CMK (cell line): ENCODE results near the gene PPP1R37.

Experiments
- DNase-seq: peaks from one replicate; pipeline ENCODE4 v3.0.0-alpha.2; 2010; ENCODE audit warnings: low read depth

Gene PPP1R37

DNA sequence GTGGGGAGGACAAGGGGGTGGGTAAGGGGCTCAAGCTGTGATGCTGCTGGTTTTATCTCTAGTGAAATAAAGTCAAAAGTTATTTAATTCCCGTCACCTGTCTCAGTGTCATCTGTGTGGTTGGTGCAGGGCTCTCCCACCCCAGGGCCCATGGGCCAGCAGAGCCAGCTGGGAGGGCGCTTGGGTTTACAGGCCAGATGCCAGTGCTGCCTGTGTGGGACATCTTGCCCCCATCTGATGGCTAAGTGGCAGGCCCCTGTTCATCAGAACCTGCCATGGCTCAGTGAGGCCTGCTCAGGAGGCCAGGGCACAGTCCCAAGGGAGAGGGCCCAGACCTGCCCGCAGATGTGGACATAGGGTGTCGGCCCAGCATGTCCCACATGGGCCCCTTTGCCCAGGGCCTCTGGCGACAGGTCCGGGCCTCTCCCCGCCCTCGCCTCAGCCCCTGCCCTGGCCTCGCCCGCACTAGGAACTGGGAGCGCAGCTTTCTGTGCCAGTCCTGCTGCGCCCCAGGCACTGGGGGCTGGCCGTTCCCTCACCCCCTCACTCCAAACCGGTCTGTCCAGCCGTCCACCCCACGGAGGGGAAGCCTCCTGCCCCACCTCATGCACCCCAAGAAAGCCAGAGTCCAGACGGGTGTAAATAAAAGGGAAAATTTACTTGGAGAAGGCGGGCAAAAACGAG lies 22.0 kb upstream of the PPP1R37 start:
- no peak for DNase-seq

DNA sequence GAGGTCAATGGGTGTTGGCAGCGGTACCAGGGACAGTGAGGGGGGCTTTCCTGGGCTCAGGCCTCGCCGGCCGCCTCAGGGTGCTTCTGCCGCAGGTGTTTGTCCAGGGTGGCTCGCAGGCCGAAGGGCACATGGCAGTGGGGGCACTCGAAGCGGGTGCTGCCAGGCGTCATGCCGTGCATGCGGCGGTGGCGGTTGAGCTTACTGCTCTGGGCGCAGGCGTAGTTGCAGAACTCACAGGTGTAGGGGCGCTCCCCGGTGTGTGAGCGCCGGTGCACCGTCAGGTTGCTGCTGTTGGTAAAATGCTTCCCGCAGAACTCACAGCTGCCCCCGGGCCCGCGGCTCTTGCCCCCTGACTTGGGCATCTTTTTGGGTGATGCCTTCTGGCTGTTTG lies 21.4 kb upstream of the PPP1R37 start:
- no peak for DNase-seq

DNA sequence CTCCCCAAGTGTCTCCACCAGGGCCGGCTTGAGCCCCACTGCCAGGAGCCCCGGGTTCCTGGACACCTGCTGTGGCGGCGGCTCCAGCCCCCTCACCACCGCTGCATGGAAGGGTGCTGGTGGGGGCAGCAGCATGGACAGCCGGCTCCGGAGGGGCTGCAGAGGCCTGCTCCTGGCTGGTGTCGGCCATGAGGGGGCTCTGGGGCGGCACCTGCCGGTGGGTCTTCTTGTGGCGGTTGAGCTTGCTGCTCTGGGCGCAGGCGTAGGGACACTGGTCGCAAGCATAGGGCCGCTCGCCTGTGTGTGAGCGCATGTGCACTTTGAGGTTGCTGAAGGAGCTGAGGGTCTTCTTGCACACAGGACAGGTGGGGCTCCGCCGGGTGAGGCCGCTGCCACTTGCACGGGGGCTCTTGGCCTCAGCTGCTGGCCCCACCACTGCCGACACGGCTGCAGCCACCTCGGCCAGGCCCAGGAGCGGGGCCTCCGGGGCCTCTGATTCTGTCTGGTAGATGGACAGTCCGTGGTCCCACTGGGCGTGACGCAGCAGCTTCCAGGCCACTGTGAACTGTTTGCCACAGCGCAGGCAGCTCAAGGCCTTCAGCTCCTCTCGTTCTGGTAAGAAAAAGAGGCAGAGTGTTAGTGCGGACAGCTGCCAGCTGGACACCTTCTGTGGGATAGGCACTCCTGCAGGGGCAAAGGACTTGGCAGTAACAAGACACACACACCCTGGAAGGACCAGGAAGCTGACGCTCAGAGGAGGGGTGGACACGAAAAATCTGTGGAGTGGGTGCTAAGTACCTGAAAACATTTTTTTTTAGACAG lies 20.8 kb upstream of the PPP1R37 start:
- no peak for DNase-seq

DNA sequence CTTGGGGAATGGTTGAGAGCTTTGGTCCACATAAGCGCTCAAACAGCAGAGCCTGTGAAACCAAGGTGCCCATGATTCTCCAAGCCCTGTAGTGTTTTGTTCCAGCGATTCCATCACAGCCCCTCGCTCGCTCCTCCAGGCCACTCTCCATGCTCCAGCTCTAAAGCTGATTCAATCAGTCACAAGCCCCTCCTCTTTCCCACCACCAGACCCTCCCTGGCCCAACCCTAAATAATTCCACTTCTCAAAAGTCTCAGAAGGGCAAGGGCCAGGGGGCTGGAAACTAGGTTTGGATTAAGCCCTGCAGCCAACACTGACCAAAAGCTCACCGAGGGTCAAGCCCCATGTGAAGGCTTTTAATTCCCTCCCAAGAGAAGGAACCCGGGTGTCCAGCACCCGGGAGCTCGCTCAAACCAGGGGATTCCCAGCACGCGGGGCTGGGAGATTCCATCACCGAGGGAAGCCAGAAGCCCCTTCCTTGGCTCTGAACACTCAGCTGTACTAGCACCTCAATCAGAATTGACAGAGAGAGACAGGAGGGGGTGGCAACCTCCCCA lies 18.2 kb upstream of the PPP1R37 start:
- no peak for DNase-seq

DNA sequence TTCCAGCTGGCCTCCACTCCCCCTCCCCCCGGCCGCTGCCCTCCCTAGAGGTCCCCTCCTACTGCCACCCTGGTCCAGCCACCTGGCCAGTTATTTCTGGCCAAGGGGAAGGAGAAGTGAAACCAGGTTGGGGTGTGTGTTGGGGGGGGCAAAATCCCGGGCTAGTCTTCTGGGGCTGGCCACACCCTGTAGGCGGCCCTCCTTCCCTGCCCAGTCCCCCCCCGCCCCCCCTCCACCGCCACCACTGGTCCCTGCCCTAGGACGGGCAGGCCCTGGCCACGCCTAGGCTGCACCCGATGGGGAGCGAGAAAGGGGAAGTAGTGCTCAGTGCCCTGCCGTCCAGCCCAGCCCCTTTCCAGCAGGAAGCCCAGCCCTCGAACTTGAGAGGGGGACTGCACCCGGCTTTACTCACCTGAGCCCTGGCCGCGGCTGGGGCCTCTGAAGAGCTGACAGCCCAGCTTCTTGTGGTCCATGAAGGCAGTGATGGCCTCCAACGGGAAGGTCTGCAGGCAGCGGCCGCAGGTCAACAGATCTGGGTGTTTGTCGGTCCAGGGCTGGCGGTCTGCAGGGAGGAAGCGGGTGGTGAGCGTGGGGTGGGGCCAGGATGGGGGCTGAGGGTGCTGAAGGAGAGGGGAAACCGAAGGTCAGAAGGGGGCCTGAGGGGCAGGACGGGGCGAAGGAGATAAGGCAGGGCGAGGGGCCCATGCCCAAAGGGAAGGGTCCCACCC lies 17.5 kb upstream of the PPP1R37 start:
- DNase-seq: peak; percentile 83

DNA sequence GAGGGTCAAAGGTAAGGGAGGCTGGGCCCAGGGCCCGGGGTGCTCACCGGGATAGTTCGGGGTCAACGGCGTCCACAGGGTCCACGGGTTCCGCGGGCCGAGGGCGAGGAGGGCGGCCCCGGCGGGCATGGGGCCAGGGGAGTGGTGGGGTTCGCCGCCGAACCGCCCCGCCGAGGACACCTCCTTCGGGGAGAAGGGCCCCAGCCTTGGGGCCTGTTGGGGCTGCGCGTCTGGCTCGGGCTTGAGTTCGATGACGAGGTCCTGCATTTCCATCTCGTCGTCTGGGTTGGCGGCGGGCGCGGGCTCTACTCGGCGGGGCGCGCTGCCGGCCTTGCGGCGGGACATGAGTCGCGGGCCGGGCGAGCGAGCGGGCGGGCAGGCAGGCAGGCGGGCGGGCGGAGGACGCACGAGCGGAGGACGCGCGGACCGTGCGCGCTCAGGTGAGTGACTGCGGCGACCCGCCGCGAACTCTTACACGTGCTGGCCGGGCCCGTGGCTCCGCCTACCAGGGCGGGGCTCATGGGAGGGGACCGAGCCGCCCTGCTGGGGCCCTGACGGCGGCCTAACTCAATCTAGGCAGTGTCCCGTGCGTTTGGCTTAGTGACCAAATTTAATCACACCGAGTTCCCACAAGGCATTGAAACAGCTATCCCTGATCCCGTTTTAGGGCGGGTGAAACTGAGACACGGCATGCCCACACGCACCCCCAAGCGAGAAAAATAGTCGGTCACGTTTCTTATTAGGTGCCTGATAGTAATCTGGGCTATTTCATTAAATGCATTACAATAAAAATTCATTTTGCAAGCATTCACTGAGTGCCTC lies 16.7 kb upstream of the PPP1R37 start, which contains the start of gene ZNF296:
ZNF296 (minus strand) TSS at position 450 of the 822 bp plus-strand sequence; CDS start at position 345, 105 bp downstream.
- DNase-seq: peak; percentile 67

DNA sequence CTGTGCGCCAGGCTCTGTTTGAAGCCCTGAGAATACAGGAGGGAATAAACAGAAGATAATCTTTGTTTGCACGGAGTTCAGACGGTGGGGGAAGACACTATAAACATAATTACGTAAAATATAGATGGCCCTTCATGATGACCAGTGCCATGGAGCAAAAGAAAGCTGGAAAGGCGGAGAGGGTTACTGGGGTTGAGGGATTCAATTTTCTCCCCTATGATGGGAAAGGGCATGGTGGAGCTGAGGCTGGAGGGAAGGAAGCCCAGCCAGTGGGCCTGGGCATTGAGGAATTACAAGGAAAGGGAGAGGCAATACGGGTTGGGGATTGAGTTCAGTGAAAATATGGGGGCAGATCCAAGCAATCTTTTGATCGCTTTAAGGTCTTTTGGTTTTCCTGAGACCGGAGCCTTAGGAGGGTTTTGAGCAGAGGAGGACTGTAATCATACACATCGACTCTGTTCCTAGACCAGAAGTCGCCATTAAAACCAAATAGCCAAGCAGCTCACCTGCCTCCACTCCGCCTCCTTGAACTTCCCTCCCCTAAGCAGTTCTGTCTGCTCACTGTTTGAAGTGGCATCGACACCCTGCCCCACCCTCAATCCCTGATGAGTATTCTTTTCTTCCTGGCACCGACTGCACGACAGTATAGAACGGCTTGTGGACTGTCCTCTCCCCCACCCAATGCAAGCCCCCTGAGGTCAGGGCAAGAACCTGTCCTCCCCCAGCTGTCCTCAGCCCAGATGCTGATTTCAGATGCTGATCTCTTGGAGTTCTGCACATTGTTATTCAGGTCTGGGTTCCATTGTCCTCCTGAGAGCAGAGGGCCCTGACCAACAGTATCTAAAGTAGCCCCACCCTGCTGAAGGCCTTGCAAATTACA lies 15.9 kb upstream of the PPP1R37 start:
- DNase-seq: no peak

DNA sequence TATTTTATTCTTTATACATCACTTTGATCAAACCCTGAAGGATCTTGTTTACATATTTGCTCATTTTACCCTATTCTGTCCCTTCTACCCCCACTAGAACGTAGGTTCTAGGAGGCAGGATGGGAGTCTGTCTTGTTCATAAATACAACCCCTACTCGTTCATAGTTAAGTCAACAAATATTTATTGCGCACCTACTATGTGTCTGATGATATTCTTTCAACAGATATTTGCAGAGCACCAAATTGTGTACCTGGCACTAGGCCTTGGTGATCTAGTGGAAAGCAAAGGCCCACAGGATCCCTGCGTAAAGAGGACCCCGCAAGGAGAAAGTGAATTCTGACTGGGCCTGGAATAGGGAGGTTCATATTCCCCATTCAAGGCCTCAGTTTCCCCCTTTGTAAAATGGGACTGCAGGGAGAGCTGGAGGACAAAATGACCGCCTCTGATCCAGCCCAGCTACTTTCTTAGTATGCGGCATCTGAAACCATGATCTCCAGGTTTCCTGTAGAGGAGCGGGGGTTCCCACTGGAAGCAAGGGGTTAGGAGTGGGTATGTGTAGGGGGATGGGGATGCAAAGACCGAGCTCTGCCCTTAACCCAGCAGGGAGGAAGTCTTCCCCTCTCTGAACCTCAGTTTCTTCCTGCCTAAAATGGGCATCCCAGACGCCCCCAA lies 14.5 kb upstream of the PPP1R37 start:
- no peak for DNase-seq

DNA sequence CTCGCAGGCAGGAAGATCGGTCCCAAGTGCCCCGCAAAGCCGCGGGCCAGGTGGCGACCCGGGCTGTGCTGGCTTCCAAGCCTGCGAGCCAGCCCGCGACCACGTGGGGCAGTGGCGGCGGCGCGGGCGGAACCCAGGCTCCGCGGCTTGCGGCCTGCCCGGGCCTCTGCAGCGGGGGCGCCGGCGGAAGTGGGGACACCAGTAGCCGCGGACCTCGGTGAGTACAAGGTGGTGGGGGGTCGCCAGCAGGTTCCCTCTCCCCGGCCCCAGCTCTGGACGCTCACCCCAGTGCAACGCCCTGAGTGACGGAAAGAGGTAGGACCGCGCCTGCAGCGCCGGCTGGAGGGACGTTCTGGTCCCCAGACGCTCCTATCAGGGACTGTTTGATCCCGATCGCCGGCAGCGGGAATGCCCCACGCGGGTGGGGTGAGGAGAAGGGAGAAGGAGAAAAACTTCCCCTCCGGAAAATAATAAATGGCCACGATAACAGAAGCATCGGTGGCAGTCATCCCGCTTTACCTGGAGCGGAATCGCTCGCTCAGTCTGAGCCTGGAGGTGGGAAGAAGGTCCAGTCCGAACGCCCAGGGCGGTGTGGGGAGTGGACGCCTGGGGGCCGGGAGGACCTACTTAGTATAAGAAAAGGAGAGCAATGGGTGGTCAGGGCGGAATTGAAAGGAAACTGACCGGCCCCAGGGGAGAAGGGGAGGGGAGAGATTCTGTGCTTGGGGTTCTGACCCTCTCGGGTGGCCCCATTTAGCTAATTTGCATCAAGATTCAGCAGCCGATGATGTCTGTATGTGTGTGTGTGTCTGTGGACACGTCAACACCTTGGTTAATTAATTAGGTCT lies 13.7 kb upstream of the PPP1R37 start, which contains the start of gene GEMIN7:
GEMIN7 (plus strand) TSS at position 198 of the 848 bp plus-strand sequence. CDS start 10,855 bp downstream, outside the sequence.
- peak; percentile 77 for DNase-seq

DNA sequence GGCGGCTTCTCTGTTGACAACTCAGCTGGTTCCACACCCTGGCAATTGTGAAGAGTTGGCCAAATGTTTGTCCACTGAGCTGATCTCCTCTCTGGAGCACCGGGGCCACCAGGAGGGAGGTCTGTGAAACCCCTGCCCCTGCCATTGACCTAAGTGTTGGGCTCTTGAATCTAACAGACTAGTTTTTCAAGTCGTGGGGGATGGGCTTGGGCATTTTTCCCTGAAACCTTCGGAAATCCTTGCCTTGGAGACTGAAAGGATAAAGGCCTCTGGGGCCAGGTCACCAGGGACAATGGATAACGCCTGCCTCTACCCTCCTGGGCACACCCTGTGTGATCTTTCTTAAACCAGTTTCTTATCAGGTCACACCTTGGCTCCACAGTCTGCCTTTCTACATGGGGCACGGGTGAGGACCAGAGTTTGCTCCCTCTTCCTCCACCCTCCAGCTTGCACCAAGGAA lies 13.0 kb upstream of the PPP1R37 start:
- DNase-seq: no peak

DNA sequence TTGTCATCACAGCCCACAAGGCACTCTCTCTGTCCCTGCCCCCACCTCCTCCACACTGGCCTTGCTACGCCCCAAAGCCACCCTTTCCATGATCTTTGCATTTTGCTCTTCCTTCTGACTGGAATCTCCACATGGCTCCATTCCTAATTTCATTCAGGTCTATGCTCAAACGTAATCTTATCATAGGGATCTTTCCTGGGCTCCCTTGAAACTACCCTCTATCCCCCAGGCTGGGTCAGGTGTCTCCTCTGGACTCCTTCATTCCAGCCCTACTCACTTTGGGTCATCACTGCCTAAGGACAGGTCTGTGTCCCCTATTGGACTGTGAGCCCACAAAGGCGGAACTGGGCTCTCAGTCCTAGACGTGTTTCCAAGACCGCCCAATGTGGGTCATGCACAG lies 10.8 kb upstream of the PPP1R37 start:
- DNase-seq: no peak

DNA sequence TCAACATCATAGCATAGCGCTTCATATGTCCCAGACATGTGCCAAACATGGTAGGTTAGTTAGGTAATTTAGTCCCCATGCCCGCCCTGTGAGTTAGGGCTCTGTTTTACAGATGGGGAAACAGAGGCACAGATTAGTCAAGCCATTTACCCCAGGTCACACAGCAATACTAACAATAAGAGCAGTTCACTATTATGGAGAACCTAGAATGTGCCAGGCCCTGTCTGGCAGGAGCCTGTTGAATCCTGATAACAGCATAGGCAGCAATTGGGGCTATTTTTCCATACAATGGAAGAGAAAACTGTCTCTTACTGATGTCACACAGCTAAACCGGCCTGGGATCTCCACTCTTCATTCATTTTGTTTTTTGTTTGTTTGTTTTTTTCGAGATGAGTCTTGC lies 6.5 kb upstream of the PPP1R37 start:
- DNase-seq: no peak

DNA sequence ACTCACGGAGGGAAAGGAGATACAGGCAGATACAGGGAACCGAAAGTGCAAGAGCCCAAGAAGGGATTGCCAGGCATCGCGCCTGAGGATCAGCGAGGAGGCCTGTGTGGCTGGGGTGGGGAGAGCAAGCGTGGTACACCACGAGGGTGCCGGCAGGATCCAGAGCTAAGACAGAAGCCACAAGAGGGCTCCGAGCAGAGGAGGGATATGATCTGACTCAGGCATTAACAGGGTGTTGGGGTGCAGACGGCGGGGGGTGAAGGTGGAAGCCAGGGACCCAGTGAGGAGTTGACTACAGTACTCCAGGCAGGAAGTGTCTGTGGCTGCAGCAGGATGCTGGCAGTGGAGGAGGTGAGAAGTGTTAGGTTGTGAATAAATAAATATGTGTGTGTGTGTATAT lies 5.4 kb upstream of the PPP1R37 start:
- no peak for DNase-seq

DNA sequence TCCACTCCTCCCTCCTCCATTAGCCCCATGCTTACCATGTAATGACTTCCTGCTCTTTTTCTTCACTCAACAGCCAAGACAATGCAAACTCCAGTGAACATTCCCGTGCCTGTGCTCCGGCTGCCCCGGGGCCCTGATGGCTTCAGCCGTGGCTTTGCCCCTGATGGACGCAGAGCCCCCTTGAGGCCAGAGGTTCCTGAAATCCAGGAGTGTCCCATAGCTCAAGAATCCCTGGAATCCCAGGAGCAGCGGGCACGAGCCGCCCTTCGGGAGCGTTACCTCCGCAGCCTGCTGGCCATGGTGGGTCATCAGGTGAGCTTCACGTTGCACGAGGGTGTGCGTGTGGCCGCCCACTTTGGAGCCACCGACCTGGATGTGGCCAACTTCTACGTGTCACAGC lies 2.9 kb upstream of the PPP1R37 start:
- DNase-seq: no peak

DNA sequence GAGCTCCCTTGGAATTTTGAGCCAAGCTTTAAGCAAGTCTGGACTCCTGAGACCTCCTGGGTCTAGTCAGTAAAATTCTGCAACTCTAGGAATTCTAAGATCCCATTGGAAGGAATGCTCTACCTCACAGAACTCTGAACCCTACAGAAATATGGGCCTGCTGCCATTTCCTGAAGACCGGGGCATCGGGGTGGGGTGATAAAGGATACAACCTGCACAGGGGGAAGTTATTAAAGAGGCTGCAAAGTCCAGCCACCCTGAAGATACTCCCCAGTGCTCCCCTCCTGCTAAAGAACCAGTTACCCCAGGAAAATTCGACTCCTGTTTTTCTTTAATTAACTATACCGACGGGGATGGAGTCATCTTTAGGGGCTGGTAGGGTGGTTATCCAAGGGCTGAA lies 2.4 kb upstream of the PPP1R37 start:
- no peak for DNase-seq

DNA sequence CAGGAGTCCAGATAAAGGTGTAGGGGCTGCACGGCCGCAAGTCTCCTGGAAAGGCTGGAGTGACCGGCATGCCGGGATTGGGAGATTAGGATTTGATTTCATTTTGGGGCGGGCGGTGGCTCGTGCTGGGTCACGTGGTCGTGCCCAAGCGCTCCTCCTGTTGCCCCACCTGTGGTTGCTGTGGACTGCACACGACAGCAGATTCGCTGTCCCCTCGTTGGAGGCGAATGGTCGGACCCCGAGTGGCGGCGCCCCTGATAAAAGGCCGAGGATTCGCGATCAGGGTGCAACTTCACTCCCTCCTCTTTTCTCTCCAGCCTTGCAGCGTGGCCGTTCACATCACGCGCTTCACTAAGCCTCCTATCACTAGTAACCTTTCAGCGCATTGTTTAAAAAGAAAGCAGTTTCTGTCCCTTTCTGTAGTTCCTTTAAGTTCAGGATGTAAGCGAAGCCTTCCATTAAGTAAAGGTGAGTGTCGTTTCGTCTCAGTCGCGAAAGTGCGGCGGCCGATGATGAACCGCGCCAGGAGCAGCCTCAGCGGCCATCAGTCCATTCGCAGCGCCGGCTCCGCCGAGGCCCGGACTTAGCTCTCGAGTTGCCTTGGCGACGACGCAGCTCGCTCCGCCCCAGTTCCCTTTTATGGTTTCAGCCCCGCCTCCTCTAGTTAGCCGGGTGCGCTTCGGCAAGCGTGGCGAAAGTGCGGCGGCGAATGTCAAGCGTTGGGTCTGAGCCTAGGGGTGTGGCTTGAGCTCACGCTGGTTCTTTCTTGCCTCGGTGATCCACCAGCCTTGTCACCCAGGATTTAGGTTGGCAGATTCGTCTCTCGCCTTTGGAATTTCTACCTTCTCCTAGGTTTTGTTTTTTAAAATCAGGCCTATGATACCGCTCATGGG lies 1.7 kb upstream of the PPP1R37 start:
- peak; percentile 91 for DNase-seq

DNA sequence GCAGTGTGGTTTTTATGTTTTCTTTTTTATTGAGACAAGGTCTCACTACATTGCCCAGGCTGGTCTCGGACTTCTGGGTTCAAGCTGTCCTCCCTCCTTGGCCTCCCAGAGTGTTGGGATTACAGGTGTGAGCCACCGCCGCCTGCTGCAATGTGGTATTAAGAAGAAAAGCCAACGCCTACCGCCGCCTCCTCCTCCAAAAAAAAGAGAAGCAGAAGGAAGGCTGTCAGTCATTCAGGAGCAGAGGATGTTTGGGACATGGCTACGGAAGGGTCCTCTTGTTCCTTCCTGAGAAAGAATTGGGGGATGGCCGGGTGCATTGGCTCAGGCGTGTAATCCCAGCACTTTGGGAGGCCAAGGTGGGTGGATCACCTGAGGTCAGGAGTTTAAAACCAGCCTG lies 1.2 kb downstream of the PPP1R37 start:
- DNase-seq: no peak

DNA sequence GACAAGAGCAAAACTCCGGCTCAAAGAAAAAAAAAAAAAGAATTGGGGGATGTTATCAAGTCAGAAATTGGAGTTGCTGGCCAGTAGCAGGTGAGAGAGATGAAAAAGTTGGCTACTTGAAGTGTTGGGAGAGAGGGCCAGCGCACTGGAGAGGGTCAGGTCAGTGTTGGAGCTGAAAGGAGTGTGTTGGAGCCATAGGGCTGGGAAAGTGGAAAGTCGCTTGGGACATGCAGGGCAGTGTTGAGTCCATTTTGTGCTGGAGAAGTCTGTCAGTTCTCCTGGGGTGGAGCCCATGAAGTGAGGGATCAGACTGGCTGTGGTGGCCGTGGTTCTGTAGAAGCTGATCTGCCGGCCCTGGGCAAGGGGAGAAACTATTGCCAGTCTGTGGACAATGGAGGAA lies 1.7 kb downstream of the PPP1R37 start:
- DNase-seq: no peak
